Stimulated activated naive CD8-positive, alpha-beta T cell treated with anti-CD3 and anti-CD28 coated beads, Interleukin-15, Interleukin-2, amounts not matched to agents 100 U/mL and 50 U/mL, for 24 hours (primary cell): ENCODE measurements around the gene LHX2.

ENCODE experiments used
- ATAC-seq: fragments of 150-1000 bp; cut with Tn5 transposase; one replicate; pipeline ENCODE4 v1.10.0; 2021
- DNase-seq: peaks from one replicate; pipeline ENCODE4 v3.0.0; 2021

The LHX2 gene

GRCh38 chr9:124013309-124014210, 2.0 kb downstream of the LHX2 start:
- DNase-seq (no peak), ATAC-seq (no peak)

- no peak for DNase-seq
- ATAC-seq: no peak
Measured at GRCh38 chr9:124014211-124014955, 2.8 kb downstream of the LHX2 start.

GRCh38 chr9:124014956-124015660, 3.5 kb downstream of the LHX2 start:
- ATAC-seq: no peak
- DNase-seq: no peak

GRCh38 chr9:124015661-124016131, 4.1 kb downstream of the LHX2 start:
- no peak for DNase-seq
- ATAC-seq: no peak

- DNase-seq (no peak), ATAC-seq (no peak)
Measured at GRCh38 chr9:124016175-124017050, 4.8 kb downstream of the LHX2 start.

GRCh38 chr9:124017051-124017928, 5.7 kb downstream of the LHX2 start:
- no peak for ATAC-seq

GRCh38 chr9:124017929-124018729, 6.6 kb downstream of the LHX2 start:
- no peak for ATAC-seq
- DNase-seq: no peak

More at GRCh38 chr9:124017051-124017928, 5.7 kb downstream of the LHX2 start:
- no peak for DNase-seq

GRCh38 chr9:124018730-124019697, 7.4 kb downstream of the LHX2 start:
- no peak for ATAC-seq
- DNase-seq: no peak

- DNase-seq (no peak), ATAC-seq (no peak)
Measured at GRCh38 chr9:124019771-124020519, 8.4 kb downstream of the LHX2 start.

- DNase-seq (no peak), ATAC-seq (no peak)
Measured at GRCh38 chr9:124020520-124021384, 9.2 kb downstream of the LHX2 start.

GRCh38 chr9:124021385-124021769, 9.8 kb downstream of the LHX2 start:
- DNase-seq (no peak), ATAC-seq (no peak)

GRCh38 chr9:124022201-124023121, 10.9 kb downstream of the LHX2 start:
- DNase-seq (no peak), ATAC-seq (no peak)

GRCh38 chr9:124024107-124024506, 12.5 kb downstream of the LHX2 start:
- no peak for DNase-seq
- ATAC-seq: no peak

- ATAC-seq: no peak
Measured at GRCh38 chr9:124029617-124030016, 18.0 kb downstream of the LHX2 start.

GRCh38 chr9:124030969-124031451, 19.4 kb downstream of the LHX2 start:
- no peak for DNase-seq
- ATAC-seq: no peak

More at GRCh38 chr9:124029617-124030016, 18.0 kb downstream of the LHX2 start:
- no peak for DNase-seq
